KOPT-K1 (cell line): ENCODE results near the gene SH2D3C.
A peak's percentile ranks its signal among the peaks of the same experiment; 100 is the strongest.

Source experiments
- H3K27ac ChIP-seq: fragments of 200-600 bp; sonication (generic); 2 replicates; pipeline ENCODE4 v1.5.1; 2016; ENCODE audit warnings: antibody characterized with exemption, mild to moderate bottlenecking, low read depth, low read length; ENCODE audit not compliant: poor library complexity, severe bottlenecking
- H3K36me3 ChIP-seq: fragments of 200-600 bp; sonication (generic); 2 replicates; pipeline ENCODE4 v1.5.1; 2017; ENCODE audit warnings: antibody characterized with exemption, mild to moderate bottlenecking, low read length, moderate library complexity; ENCODE audit not compliant: insufficient read depth
- H3K9me3 ChIP-seq: fragments of 200-600 bp; sonication (generic); 2 replicates; pipeline ENCODE4 v1.5.1; 2017; ENCODE audit warnings: antibody characterized with exemption, low read length, mild to moderate bottlenecking; ENCODE audit not compliant: insufficient read depth, poor library complexity, severe bottlenecking

The SH2D3C gene

GRCh38 chr9:127796225-127796813 is 17.9 kb upstream of the SH2D3C start:
- no peaks in the 10 kb centered on the region for H3K9me3 ChIP-seq
- peaks cover 37% of the 10 kb centered on the region for H3K36me3 ChIP-seq
- H3K27ac ChIP-seq: peak overlapping the region; percentile 89

DNA sequence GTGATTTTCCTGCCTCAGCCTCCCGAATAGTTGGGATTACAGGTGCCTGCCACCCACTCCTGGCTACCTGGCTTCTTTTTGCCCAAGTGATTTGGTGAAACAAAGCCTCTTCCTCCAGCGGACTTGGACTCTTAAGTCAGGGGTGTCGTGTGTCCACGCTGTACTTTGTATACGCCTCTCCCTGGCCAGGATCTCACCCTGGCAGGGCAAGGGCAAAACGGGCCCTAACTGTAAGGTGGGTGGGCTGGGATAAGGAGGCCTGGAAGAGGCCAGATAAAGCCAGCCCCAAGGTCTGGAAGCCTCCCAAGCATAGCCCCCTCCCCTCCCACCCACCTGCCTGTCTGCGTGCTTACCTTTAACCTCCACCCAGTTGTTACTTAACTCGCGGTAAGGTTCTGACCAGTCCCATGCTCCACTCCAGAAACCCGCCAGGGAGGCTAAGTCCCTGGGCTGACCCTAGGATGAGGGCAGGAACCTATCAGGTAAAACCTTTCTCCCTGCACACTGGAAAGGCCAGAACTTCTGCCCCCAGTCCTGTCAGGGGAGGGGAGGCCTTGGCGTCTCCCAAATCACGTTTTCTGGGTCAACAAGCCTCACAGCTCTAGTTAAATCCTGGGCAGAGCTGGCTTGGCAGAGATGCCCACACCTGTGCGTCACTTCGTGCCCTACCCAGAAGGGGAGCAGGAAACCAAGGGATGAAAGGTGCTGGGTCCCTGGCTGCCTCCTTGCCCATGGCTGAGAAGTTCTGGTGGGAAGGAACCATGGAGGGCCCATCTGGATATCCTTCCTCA is 15.7 kb upstream of the SH2D3C start:
- Histone ChIP-seq H3K27ac (peak overlapping the region; percentile 25), H3K36me3 (peaks cover 58% of the 10 kb centered on the region), H3K9me3 (no peaks in the 10 kb centered on the region)

- Histone ChIP-seq H3K9me3 (no peaks in the 10 kb centered on the region), H3K27ac (no peak overlapping the region), H3K36me3 (peaks cover 68% of the 10 kb centered on the region)
Measured at GRCh38 chr9:127793093-127793708, 14.7 kb upstream of the SH2D3C start.

DNA sequence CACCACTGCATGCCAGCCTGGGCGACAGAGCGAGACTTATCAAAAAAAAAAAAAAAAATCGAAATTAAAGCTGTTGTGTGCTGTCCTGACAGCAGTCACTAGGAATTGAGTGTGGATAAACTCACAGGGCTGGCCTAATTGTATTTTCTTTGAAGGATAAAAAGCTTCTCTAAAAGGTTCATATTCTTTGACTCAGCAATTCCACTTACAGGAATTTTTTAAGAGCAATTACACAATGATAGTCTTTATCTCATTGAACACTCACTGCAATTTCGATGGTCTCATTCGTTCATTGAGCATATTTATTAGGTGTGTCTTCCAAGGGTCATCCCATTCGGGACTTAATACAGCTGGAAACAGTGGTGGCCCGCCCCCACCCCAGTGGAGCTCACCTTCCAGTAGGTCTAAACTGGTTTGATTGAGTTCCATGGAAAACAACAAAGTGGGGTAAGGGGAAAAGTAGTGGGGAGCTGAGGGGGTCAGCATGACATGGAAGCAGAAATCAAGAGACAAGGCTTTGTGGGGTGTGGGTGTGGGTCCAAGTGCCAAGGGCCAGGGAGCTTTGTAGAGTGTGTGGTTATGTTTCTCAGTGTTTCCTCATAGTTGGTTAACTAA is 14.1 kb upstream of the SH2D3C start:
- Histone ChIP-seq H3K36me3 (peaks cover 75% of the 10 kb centered on the region), H3K9me3 (no peaks in the 10 kb centered on the region), H3K27ac (no peak overlapping the region)

GRCh38 chr9:127791085-127791484 is 12.6 kb upstream of the SH2D3C start:
- peaks cover 86% of the 10 kb centered on the region for H3K36me3 ChIP-seq
- no peak overlapping the region for H3K27ac ChIP-seq
- H3K9me3 ChIP-seq: no peaks in the 10 kb centered on the region

GRCh38 chr9:127790094-127790855 is 11.8 kb upstream of the SH2D3C start:
- Histone ChIP-seq H3K27ac (no peak overlapping the region), H3K36me3 (peaks cover 86% of the 10 kb centered on the region), H3K9me3 (no peaks in the 10 kb centered on the region)

GRCh38 chr9:127789179-127789578 is 10.7 kb upstream of the SH2D3C start:
- no peak overlapping the region for H3K27ac ChIP-seq
- H3K36me3 ChIP-seq: peaks cover 78% of the 10 kb centered on the region
- H3K9me3 ChIP-seq: no peaks in the 10 kb centered on the region

DNA sequence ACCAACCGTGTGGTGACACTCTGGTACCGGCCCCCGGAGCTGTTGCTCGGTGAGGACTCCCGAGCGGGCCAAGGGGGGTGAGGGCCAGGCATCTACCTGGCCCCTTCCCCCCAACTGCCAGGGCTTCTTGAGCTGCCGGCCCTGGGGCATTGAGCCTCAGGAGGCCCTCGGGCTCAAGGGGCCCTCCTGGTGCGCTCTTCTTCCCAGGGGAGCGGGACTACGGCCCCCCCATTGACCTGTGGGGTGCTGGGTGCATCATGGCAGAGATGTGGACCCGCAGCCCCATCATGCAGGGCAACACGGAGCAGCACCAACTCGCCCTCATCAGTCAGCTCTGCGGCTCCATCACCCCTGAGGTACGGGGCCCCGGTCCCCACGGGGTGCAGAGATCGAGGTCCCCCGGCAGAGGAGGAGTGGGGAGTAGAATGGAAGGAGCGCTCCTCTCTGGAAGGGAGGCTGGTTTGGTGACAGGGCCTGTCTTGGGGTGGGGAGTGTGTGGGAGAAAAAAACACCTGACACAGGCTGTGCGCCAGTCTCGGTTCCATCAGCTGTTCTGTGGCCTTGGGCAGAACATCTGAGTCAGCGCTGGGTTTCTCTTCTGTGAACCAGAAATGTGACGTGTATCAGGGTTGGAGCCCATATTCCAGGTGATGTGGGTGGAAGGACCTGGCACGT is 10.0 kb upstream of the SH2D3C start:
- no peak overlapping the region for H3K27ac ChIP-seq
- H3K36me3 ChIP-seq: peaks cover 71% of the 10 kb centered on the region
- no peaks in the 10 kb centered on the region for H3K9me3 ChIP-seq

GRCh38 chr9:127786773-127787104 is 8.3 kb upstream of the SH2D3C start:
- Histone ChIP-seq H3K36me3 (peaks cover 53% of the 10 kb centered on the region), H3K9me3 (no peaks in the 10 kb centered on the region), H3K27ac (peak overlapping the region; percentile 95)

DNA sequence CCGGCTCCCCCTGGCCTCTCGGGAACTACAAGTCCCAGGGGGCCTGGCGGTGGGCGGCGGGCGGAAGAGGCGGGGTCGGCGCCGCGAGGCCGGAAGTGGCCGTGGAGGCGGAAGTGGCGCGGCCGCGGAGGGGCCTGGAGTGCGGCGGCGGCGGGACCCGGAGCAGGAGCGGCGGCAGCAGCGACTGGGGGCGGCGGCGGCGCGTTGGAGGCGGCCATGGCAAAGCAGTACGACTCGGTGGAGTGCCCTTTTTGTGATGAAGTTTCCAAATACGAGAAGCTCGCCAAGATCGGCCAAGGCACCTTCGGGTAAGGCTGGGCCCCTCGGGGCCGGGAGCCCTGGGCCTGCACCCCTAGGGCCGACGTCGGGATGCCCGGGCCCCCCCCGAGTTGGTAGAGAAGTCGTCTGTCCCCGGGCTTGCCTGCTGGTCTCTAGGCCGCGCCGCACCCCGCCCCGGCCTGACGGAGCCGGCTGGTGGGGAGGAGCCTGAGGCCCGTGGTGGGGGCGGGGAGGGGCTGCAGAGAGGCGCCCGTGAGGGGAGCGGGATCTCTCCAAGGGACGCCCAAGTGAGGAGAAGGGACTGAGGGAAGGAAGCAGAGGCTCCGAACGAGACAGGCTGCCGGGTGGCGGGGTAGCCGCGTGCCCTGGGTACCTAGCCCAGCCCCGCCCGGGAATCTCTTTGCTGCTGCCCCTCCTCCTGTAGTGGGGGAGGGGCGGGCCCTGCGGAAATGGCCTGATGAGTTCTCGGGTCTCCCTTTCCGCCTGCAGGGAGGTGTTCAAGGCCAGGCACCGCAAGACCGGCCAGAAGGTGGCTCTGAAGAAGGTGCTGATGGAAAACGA is 7.7 kb upstream of the SH2D3C start, which contains the start of gene CDK9:
TSS of gene CDK9 (plus strand) at position 102 of the 840 bp plus-strand sequence. CDS start at position 217, 115 bp downstream.
- Histone ChIP-seq H3K27ac (peak within 1 kb of the TSS; percentile 95), H3K9me3 (no peaks in the 10 kb centered on the region), H3K36me3 (peaks cover 47% of the 10 kb centered on the region)

- H3K36me3 ChIP-seq: peaks cover 39% of the 10 kb centered on the region
- peak overlapping the region; percentile 95 for H3K27ac ChIP-seq
- H3K9me3 ChIP-seq: no peaks in the 10 kb centered on the region
Measured at GRCh38 chr9:127785023-127785932, 6.8 kb upstream of the SH2D3C start.

DNA sequence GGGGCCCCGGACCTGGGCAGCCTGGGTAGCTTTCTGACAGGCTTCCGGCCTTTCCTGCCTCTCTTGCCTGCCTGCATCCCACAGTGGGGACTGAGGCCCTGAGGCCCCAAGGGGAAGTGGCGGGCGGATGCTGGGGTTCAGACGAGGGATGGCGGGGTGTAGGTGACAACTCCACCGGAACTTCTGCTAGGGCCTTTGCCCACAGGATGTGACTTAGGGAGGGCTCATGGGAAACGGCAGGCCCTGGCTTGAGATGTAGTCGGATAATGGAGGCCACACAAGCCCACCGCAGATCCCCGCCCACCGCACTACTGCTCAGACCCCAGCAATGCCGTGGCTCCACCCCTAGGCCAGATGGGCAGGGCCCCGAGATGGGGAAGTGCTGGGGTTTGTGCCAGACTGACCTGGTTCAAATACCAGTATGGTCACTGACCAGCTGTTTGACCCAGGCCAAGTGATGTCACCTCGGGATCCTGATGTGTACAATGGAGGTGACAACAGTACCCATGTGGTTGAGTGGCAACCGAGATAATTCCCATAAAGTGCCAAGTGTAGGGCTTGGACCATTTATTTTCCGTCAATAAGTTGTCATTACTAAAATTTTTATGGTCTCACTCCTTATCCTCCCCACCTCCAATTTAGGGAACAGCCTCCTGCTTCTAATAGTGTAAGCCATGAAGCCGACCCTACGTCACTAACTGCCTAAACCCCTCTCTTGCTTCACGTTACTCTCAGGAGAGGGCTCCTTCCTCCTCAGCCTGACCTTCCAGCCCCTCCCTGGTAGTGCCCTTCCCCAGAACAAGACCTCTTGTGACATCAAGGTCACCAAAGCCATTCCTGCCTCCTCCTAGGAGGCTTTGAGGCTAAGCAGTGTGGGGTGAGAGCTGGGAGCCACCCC is 4.9 kb upstream of the SH2D3C start:
- no peaks in the 10 kb centered on the region for H3K9me3 ChIP-seq
- H3K36me3 ChIP-seq: peaks cover 19% of the 10 kb centered on the region
- H3K27ac ChIP-seq: peak overlapping the region; percentile 95
